Endothelial cell of umbilical vein (primary cell): ENCODE measurements around the gene DEPDC5. TPM values are rescaled to one million over a fixed set of nuclear protein-coding genes. Genes with fewer than 3 reads are reported as not detected.

ENCODE experiments used
- BruUV-seq: library from RNA; stranded (reverse); fragments of 400-500 nt; replicated peaks from 2 replicates; lab custom pipeline; 2021; lab: Mats Ljungman, UMichigan
- CTCF ChIA-PET: fragments of 300-600, 350-600 bp; sonication (Branson Sonifier 250); formaldehyde crosslinking; loops from one replicate; lab custom pipeline; 2021; ENCODE audit warnings: antibody characterized with exemption, inconsistent platforms; lab: Charles Lee
- POLR2A ChIA-PET: fragments of 300-600, 350-600 bp; sonication (Branson Sonifier 250); formaldehyde crosslinking; loops from one replicate; lab custom pipeline; 2021; ENCODE audit warnings: antibody characterized with exemption, inconsistent platforms; lab: Charles Lee
- DNase-seq: peaks from one replicate; pipeline ENCODE4 v3.0.0-alpha.2; 2011; ENCODE audit warnings: low read depth, low spot score
- FAIRE-seq: peaks from 2 replicates; lab custom pipeline; 2011; peaks lifted over from hg19 to GRCh38; lab: Jason Lieb, UNC
- H2AFZ ChIP-seq: 2 replicates; pipeline ENCODE4 v1.6.0; 2012; ENCODE audit warnings: low read depth, low read length, control low read depth, inconsistent platforms
- H3K27ac ChIP-seq: 2 replicates; pipeline ENCODE4 v1.5.1; 2011; ENCODE audit warnings: low read depth, mild to moderate bottlenecking, control low read depth, low read length, moderate library complexity; ENCODE audit not compliant: insufficient read depth
- H3K27me3 ChIP-seq, 2 experiments: 2 replicates each; pipeline versions ENCODE4 v1.6.0 to v1.6.1; 2011; ENCODE audit warnings: low read length in 2 of 2, mixed read lengths in 1 of 2; ENCODE audit not compliant: control insufficient read depth in 2 of 2, insufficient read depth in 2 of 2
- H3K36me3 ChIP-seq, 2 experiments: 2 replicates in 1 of 2; 3 replicates in 1 of 2; pipeline ENCODE4 v1.5.1; 2011; ENCODE audit warnings: low read length in 2 of 2, mild to moderate bottlenecking in 1 of 2, moderate library complexity in 1 of 2; ENCODE audit not compliant: control insufficient read depth in 2 of 2, insufficient read depth in 2 of 2; ENCODE audit errors: extremely low read depth in 1 of 2
- H3K4me1 ChIP-seq: 3 replicates; pipeline ENCODE4 v1.5.1; 2011; ENCODE audit warnings: mild to moderate bottlenecking, low read length; ENCODE audit not compliant: control insufficient read depth, insufficient read depth; ENCODE audit errors: extremely low read depth
- H3K4me2 ChIP-seq: 2 replicates; pipeline ENCODE4 v1.6.1; 2011; ENCODE audit warnings: low read length, control low read depth, mixed read lengths; ENCODE audit not compliant: insufficient read depth
- H3K4me3 ChIP-seq, 3 experiments: fragments of 200-600 bp in 1 of 3; sonication (generic), shearing (Covaris generic) in 1 of 3; replicated peaks in 1 of 3; 2 replicates each; pipeline ENCODE4 v1.5.1; 2011 to 2016; ENCODE audit warnings: control low read depth in 3 of 3, low read length in 3 of 3, mild to moderate bottlenecking in 2 of 3, inconsistent platforms in 1 of 3, low read depth in 1 of 3, moderate library complexity in 1 of 3; ENCODE audit not compliant: insufficient read depth in 1 of 3
- H3K79me2 ChIP-seq: 2 replicates; pipeline ENCODE4 v1.6.0; 2012; ENCODE audit warnings: low read length, inconsistent platforms; ENCODE audit not compliant: control insufficient read depth, insufficient read depth
- H3K9ac ChIP-seq: replicated peaks from 2 replicates; pipeline ENCODE3; 2011; ENCODE audit warnings: low read length, control low read depth; ENCODE audit not compliant: insufficient read depth; ENCODE audit errors: extremely low read depth
- H3K9me1 ChIP-seq: replicated peaks from 3 replicates; pipeline ENCODE4 v1.6.0; 2011; ENCODE audit warnings: mild to moderate bottlenecking, low read length; ENCODE audit not compliant: control insufficient read depth, insufficient read depth; ENCODE audit errors: extremely low read depth
- H3K9me3 ChIP-seq: replicated peaks from 2 replicates; pipeline ENCODE4 v1.5.1; 2012; ENCODE audit warnings: low read length, inconsistent platforms; ENCODE audit not compliant: control insufficient read depth, insufficient read depth
- H4K20me1 ChIP-seq: replicated peaks from 2 replicates; pipeline ENCODE3; 2011; ENCODE audit warnings: mild to moderate bottlenecking, low read length; ENCODE audit not compliant: control insufficient read depth, insufficient read depth; ENCODE audit errors: extremely low read depth
- EZH2 ChIP-seq: IDR thresholded peaks from 2 replicates; pipeline ENCODE4 v1.6.1; 2012; ENCODE audit warnings: borderline replicate concordance, low read depth, mild to moderate bottlenecking, moderate library complexity, low read length, inconsistent platforms; ENCODE audit not compliant: severe bottlenecking
- FOS ChIP-seq: IDR thresholded peaks from 2 replicates; pipeline ENCODE4 v1.6.1; 2011; ENCODE audit warnings: mild to moderate bottlenecking, low read length, moderate library complexity, borderline replicate concordance; ENCODE audit not compliant: insufficient read depth
- GATA2 ChIP-seq: IDR thresholded peaks from 2 replicates; pipeline ENCODE4 v1.7.0; 2011; ENCODE audit warnings: low read depth, mild to moderate bottlenecking, moderate library complexity, mixed read lengths, low read length; ENCODE audit not compliant: insufficient read length, insufficient read depth
- JUN ChIP-seq: IDR thresholded peaks from 2 replicates; pipeline ENCODE4 v1.6.1; 2011; ENCODE audit warnings: borderline replicate concordance, low read depth; ENCODE audit not compliant: insufficient read length, insufficient read depth
- MYC ChIP-seq: IDR thresholded peaks from one replicate; pipeline ENCODE4 v1.6.1; 2011; ENCODE audit warnings: mild to moderate bottlenecking, low read depth, low read length
- POLR2A ChIP-seq: IDR thresholded peaks from 2 replicates; pipeline ENCODE4 v1.6.1; 2012; ENCODE audit warnings: low read depth, mild to moderate bottlenecking, control low read depth, low read length
- POLR2AphosphoS5 ChIP-seq: IDR thresholded peaks from 2 replicates; pipeline ENCODE4 v1.6.1; 2012; ENCODE audit warnings: low read depth, mild to moderate bottlenecking, control low read depth, low read length, moderate library complexity; ENCODE audit not compliant: insufficient read depth
- dilution Hi-C: fragments of 300-500 bp; cut with MboI; formaldehyde crosslinking; loops from one replicate; pipeline ENCODE4 v1.15.0; 2019; ENCODE audit warnings: low sequenced_read_pairs; ENCODE audit not compliant: extremely low pct_ligation_motif_present
- intact Hi-C: fragments of 100-400 bp; cut with micrococcal nuclease; formaldehyde crosslinking; loops from one replicate; pipeline ENCODE4 v1.10.0; 2022
- polyA plus RNA-seq, 4 experiments: library from polyadenylated mRNA; depleted of rRNA in 3 of 4; stranded (reverse) in 3 of 4; unstranded in 1 of 4; fragments of >200 nt; gene quantifications; 2 replicates each; pipeline versions ENCODE4 v1.2.1 to v1.2.3, GENCODE V29; 2011 to 2012; ENCODE audit warnings: missing spikeins in 1 of 4
- total RNA-seq: library from RNA; stranded (reverse); gene quantifications from 2 replicates; pipeline ENCODE4 v1.2.3, GENCODE V29; 2021
- TF ChIP-seq, protein P1 (sequence below), 2 donors: IDR thresholded peaks; 1 replicate in 1 of 2; 2 replicates in 1 of 2; pipeline ENCODE4 v1.5.1; 2011; ENCODE audit warnings: low read length in 2 of 2, mild to moderate bottlenecking in 2 of 2, moderate library complexity in 2 of 2, control low read depth in 1 of 2, inconsistent platforms in 1 of 2, low read depth in 1 of 2; ENCODE audit not compliant: insufficient read depth in 1 of 2; ENCODE audit errors: extremely low read depth in 1 of 2
- TF ChIP-seq, protein P2 (sequence below): IDR thresholded peaks from 2 replicates; pipeline ENCODE4 v1.6.1; 2011; ENCODE audit not compliant: insufficient read depth, insufficient read length

The DEPDC5 gene
- total and polyA plus RNA-seq, 2 donors (not counting 3 experiments of a cell fraction or from before 2014, with no cell fraction given) = 13.1 to 36.6 TPM

DNA sequence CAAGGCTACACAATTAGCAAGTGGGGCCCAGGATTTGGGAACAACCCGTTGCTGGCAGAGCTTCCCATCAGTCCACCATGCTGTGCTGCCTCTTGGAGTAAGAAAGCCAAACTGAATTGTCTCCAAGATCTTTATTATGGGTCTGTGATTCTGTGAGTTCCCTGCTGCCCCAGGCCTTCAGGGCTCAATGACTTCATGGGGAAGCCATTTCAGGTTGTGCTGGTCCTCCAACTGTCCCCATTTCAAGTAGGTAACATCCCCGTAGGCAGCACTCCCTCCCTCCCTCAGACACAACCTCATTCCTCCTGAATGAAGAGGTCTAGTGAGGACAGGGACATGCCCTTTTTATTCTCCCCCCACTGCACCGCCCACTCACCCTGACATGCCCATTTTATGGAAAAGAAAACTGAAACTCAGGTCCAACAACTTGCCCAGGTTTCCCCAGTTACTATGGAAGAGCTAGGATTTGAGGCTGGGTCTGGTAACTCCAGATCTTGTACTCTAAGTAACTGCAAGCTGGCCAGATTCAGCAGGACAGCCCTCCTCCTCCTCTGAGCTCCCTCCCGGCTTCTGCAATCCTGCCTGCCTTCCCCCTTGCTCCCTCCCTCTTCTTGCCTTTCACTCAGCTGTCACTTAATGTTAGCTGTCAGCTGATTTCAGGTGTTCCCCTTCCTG is 182.3 kb downstream of the DEPDC5 start:
- Histone ChIP-seq H3K4me3 (no peak overlapping the region), H3K27me3 (peaks cover 0 to 12% of the 10 kb centered on the region in 2 experiments), H3K9ac (no peak overlapping the region), H2AFZ (no peak overlapping the region), H3K9me3 (no peaks in the 10 kb centered on the region), H3K9me1 (no peaks in the 10 kb centered on the region), H3K79me2 (no peaks in the 10 kb centered on the region), H3K36me3 (no peaks in the 10 kb centered on the region), H4K20me1 (no peaks in the 10 kb centered on the region), H3K27ac (no peak overlapping the region), H3K4me2 (no peak overlapping the region), H3K4me1 (no peaks in the 10 kb centered on the region)
- dilution Hi-C loops (no loop called here), intact Hi-C loops (no loop called here)
- ChIA-PET POLR2A (no interaction called here), CTCF (interaction anchor here (1.5 kb wide), 1 partner anchor 65 kb away, joined by 3 read pairs; no protein-coding TSS in a partner anchor)
- FAIRE-seq = no peak
- no TSS peak for BruUV-seq
- TF ChIP-seq, protein P1, sequence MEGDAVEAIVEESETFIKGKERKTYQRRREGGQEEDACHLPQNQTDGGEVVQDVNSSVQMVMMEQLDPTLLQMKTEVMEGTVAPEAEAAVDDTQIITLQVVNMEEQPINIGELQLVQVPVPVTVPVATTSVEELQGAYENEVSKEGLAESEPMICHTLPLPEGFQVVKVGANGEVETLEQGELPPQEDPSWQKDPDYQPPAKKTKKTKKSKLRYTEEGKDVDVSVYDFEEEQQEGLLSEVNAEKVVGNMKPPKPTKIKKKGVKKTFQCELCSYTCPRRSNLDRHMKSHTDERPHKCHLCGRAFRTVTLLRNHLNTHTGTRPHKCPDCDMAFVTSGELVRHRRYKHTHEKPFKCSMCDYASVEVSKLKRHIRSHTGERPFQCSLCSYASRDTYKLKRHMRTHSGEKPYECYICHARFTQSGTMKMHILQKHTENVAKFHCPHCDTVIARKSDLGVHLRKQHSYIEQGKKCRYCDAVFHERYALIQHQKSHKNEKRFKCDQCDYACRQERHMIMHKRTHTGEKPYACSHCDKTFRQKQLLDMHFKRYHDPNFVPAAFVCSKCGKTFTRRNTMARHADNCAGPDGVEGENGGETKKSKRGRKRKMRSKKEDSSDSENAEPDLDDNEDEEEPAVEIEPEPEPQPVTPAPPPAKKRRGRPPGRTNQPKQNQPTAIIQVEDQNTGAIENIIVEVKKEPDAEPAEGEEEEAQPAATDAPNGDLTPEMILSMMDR (IDR thresholded peaks at IDR 0.05; ENCODE audit: extremely low read depth in 1 of 2, insufficient read depth in 1 of 2, low read depth in 1 of 2, low read length in 2 of 2) = no peak
- TF ChIP-seq EZH2 = no peak
- TF ChIP-seq JUN = no peak
- TF ChIP-seq POLR2A = no peak
- no peak for TF ChIP-seq MYC
- no peak for TF ChIP-seq GATA2
- TF ChIP-seq FOS = no peak
- TF ChIP-seq, protein P2, sequence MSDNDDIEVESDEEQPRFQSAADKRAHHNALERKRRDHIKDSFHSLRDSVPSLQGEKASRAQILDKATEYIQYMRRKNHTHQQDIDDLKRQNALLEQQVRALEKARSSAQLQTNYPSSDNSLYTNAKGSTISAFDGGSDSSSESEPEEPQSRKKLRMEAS = no peak
- TF ChIP-seq POLR2AphosphoS5 = no peak
- no peak for DNase-seq
